K562 (cell line): Measurements from ENCODE around the gene AAMP.

Experiments used
- BHLHE40 ChIP-seq: IDR thresholded peaks from 2 replicates; pipeline ENCODE4 v1.6.1; 2011; ENCODE audit warnings: low read length, improper control_type of control experiment
- FOXK1 ChIP-seq: sonication (generic); formaldehyde crosslinking; IDR thresholded peaks from 2 replicates; pipeline ENCODE4 v1.8.0; 2022; ENCODE audit warnings: missing genetic modification reagents, mild to moderate bottlenecking, borderline replicate concordance
- GATAD2B ChIP-seq: fragments of 450-650 bp; IDR thresholded peaks from 2 replicates; pipeline ENCODE4 v1.6.1; 2017; ENCODE audit warnings: mild to moderate bottlenecking, borderline replicate concordance
- NFE2L1 ChIP-seq: fragments of 450-650 bp; IDR thresholded peaks from 2 replicates; pipeline ENCODE4 v1.6.1; 2016; ENCODE audit warnings: missing genetic modification characterization, low read depth, mild to moderate bottlenecking, missing compliant biosample characterization, moderate library complexity, borderline replicate concordance
- NFIC ChIP-seq: fragments of 450-650 bp; IDR thresholded peaks from 2 replicates; pipeline ENCODE4 v1.6.1; 2017; ENCODE audit warnings: mild to moderate bottlenecking, inconsistent platforms
- POLR2A ChIP-seq: fragments of 450-650 bp; conservative IDR thresholded peaks from 2 replicates; pipeline ENCODE4 v1.6.1; 2016
- RAD21 ChIP-seq, 2 experiments: fragments of 250-450 bp in 1 of 2; fragments of 450-650 bp in 1 of 2; sonication (Bioruptor Pico) in 1 of 2; formaldehyde crosslinking in 1 of 2; IDR thresholded peaks in 1 of 2; conservative IDR thresholded peaks in 1 of 2; 2 replicates each; pipeline versions ENCODE4 v1.4.0 to v1.8.0; 2020 to 2022; ENCODE audit warnings: mild to moderate bottlenecking in 2 of 2, moderate library complexity in 1 of 2
- SMAD2 ChIP-seq: fragments of 150-350 bp; IDR thresholded peaks from 2 replicates; pipeline ENCODE4 v1.6.1; 2014; ENCODE audit warnings: low read depth, mild to moderate bottlenecking, low read length
- TARDBP ChIP-seq: fragments of 450-650 bp; IDR thresholded peaks from 2 replicates; pipeline ENCODE4 v1.6.1; 2016
- TFE3 ChIP-seq: fragments of 450-650 bp; formaldehyde crosslinking; IDR thresholded peaks from 2 replicates; pipeline ENCODE4 v1.4.0; 2020; ENCODE audit warnings: mild to moderate bottlenecking, mixed read lengths
- ZFP91 ChIP-seq: sonication (generic); formaldehyde crosslinking; IDR thresholded peaks from 2 replicates; pipeline ENCODE4 v1.8.0; 2022; ENCODE audit warnings: mild to moderate bottlenecking, missing genetic modification reagents

GRCh38 chr2:218289639-218290315 is 19.8 kb upstream of the AAMP start:
- TF ChIP-seq NFIC (no peak), FOXK1 (CRISPR knock-in tag) (no peak), SMAD2 (no peak), GATAD2B (no peak), RAD21 (CRISPR knock-in tag; conservative IDR thresholded peaks at IDR 0.05 in 1 of 2, IDR thresholded peaks at IDR 0.05 in 1 of 2) (no peak), TFE3 (CRISPR knock-in tag) (no peak), ZFP91 (no peak), POLR2A (no peak), TARDBP (no peak), BHLHE40 (no peak), NFE2L1 (tag) (no peak)
